SK-N-SH treated with all-trans-retinoic acid at 6 μM for 48 hours (cell line): ENCODE measurements around the gene GCC1.

ENCODE experiments used
- ISL1 ChIP-seq: fragments of 250-450 bp; sonication (Bioruptor Pico); IDR thresholded peaks from 2 replicates; pipeline ENCODE4 v2.1.2; 2022; ENCODE audit warnings: mild to moderate bottlenecking, moderate library complexity
- ZFP3 ChIP-seq: fragments of 250-450 bp; sonication (Bioruptor Pico); IDR thresholded peaks from 2 replicates; pipeline ENCODE4 v1.5.0; 2020; ENCODE audit warnings: mild to moderate bottlenecking, moderate library complexity

DNA sequence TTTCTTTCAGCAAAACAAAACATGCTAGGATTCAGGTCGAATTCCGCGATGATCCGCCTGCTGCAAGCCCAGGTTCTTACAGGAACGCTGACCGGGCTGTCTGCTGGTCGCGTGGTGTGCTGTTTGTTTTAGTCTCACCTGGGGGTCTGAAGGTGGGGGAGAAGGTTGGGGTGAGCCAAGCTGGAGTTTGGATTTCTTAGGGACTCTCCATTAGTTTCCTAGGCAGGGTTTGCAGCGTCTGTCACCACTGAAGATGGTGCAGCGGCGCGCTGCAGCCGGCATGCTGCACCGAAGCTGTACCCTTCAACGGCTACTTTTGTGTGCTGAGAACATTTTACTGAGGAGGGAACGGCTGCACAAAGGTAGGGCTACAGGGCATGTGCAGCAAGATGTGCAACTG lies 48.7 kb downstream of the GCC1 start:
- TF ChIP-seq ZFP3 (CRISPR knock-in tag) (no peak), ISL1 (CRISPR knock-in tag) (no peak)
